GM12864 (cell line): Measurements from ENCODE around the gene HES4.
"Not testable (repeated sequence)": the region's sequence is repeated elsewhere in the genome, so short reads cannot be mapped to it uniquely, and the experiment has no call there.

Experiments
- DNase-seq: peaks from one replicate; pipeline ENCODE4 v3.0.0-alpha.2; 2011; ENCODE audit warnings: low read depth
- H3K4me3 ChIP-seq: 2 replicates; pipeline ENCODE4 v1.5.1; 2011; ENCODE audit warnings: mild to moderate bottlenecking, low read depth, low read length, control low read depth
- CTCF ChIP-seq: IDR thresholded peaks from 2 replicates; pipeline ENCODE4 v1.5.1; 2011; ENCODE audit warnings: low read depth, mild to moderate bottlenecking, moderate library complexity, low read length, control low read depth, inconsistent platforms; ENCODE audit errors: missing control alignments

The HES4 gene

GRCh38 chr1:1020415-1021009 lies 20.6 kb upstream of the HES4 start:
- no peak for TF ChIP-seq CTCF
- H3K4me3 ChIP-seq, result peak overlapping the region; percentile 66
- no peak for DNase-seq

- no peak for DNase-seq
- no peak for TF ChIP-seq CTCF
- H3K4me3 ChIP-seq, result peak within 1 kb of the TSS; percentile 66
Measured at GRCh38 chr1:1020000-1020404, 20.1 kb upstream of the HES4 start, which contains the start of gene AGRN. Gene AGRN (plus strand): TSS chr1:1020120. CDS start chr1:1020173, 53 bp downstream.

- H3K4me3 ChIP-seq, result peak overlapping the region; percentile 50
- DNase-seq, result no peak
Measured at GRCh38 chr1:1019122-1019999, 19.5 kb upstream of the HES4 start.

GRCh38 chr1:1018321-1018685 lies 18.4 kb upstream of the HES4 start:
- not testable (repeated sequence) for DNase-seq

More at GRCh38 chr1:1019122-1019999, 19.5 kb upstream of the HES4 start:
- TF ChIP-seq CTCF, result peak; percentile 50

GRCh38 chr1:1017397-1018320 lies 17.8 kb upstream of the HES4 start:
- DNase-seq, H3K4me3 ChIP-seq: not testable (repeated sequence)

More at GRCh38 chr1:1018321-1018685, 18.4 kb upstream of the HES4 start:
- H3K4me3 ChIP-seq, result not testable (repeated sequence)

GRCh38 chr1:1014799-1015681 lies 15.1 kb upstream of the HES4 start:
- no peak for DNase-seq
- peak overlapping the region; percentile 100 for H3K4me3 ChIP-seq

More at GRCh38 chr1:1014799-1015681, 15.1 kb upstream of the HES4 start:
- peak; percentile 49 for TF ChIP-seq CTCF
